Activated CD8-positive, alpha-beta T cell treated with anti-CD3 and anti-CD28 coated beads for 36 hours (primary cell): Measurements from ENCODE around the gene ASTN2. TPM values are rescaled to one million over a fixed set of nuclear protein-coding genes. Genes with fewer than 3 reads are reported as not detected.

Experiments used
- ATAC-seq: fragments of 200-7000 bp; cut with Tn5 transposase; one replicate; pipeline ENCODE4 v1.10.0; 2021; ENCODE audit warnings: mild to moderate bottlenecking, moderate library complexity
- CTCF ChIA-PET: fragments of 350-600 bp; sonication (Branson Sonifier 250); formaldehyde crosslinking; loops from one replicate; lab custom pipeline; 2021; ENCODE audit warnings: antibody characterized with exemption; lab: Charles Lee
- POLR2A ChIA-PET: fragments of 350-600 bp; sonication (Branson Sonifier 250); formaldehyde crosslinking; loops from one replicate; lab custom pipeline; 2021; ENCODE audit warnings: antibody characterized with exemption; lab: Charles Lee
- DNase-seq: peaks from one replicate; pipeline ENCODE4 v3.0.0-alpha.2; 2020
- H3K27ac Mint-ChIP-seq: one replicate; pipeline ENCODE4 v1.8.0; 2021; ENCODE audit warnings: mild to moderate bottlenecking, mixed read lengths
- H3K27me3 Mint-ChIP-seq: one replicate; pipeline ENCODE4 v1.8.0; 2021; ENCODE audit warnings: mixed read lengths
- H3K36me3 Mint-ChIP-seq: one replicate; pipeline ENCODE4 v1.8.0; 2021; ENCODE audit warnings: low read depth, mixed read lengths
- H3K4me1 Mint-ChIP-seq: one replicate; pipeline ENCODE4 v1.8.0; 2021; ENCODE audit warnings: low read depth, mixed read lengths
- H3K4me3 Mint-ChIP-seq: one replicate; pipeline ENCODE4 v1.8.0; 2021; ENCODE audit warnings: mild to moderate bottlenecking, moderate library complexity, mixed read lengths
- H3K9me3 Mint-ChIP-seq: one replicate; pipeline ENCODE4 v1.8.0; 2021; ENCODE audit warnings: mixed read lengths
- CTCF ChIP-seq: fragments of 200-600 bp; IDR thresholded peaks from one replicate; pipeline ENCODE4 v1.8.0; 2022; ENCODE audit warnings: antibody characterized with exemption, mild to moderate bottlenecking
- intact Hi-C: fragments of 100-400 bp; cut with micrococcal nuclease; formaldehyde crosslinking; loops from one replicate; pipeline ENCODE4 v1.10.0; 2022
- total RNA-seq, 2 experiments: library from RNA; stranded (reverse); gene quantifications; one replicate each; pipeline ENCODE4 v1.2.3, GENCODE V29; 2021

The ASTN2 gene
- total RNA-seq, 2 experiments from 2014 or later: 5.2 to 5.7 TPM

- Mint-ChIP-seq H3K27me3 (no peaks in the 10 kb centered on the region), H3K36me3 (peaks cover 8% of the 10 kb centered on the region), H3K4me3 (no peak overlapping the region), H3K27ac (no peak overlapping the region), H3K4me1 (no peaks in the 10 kb centered on the region), H3K9me3 (no peaks in the 10 kb centered on the region)
- POLR2A ChIA-PET: no interaction called here
- intact Hi-C loops: no loop called here
- CTCF ChIA-PET: no interaction called here
- TF ChIP-seq CTCF: no peak
- no peak for ATAC-seq
- DNase-seq: no peak
Observed at GRCh38 chr9:116422119-116422979, 992.5 kb downstream of the ASTN2 start.

DNA sequence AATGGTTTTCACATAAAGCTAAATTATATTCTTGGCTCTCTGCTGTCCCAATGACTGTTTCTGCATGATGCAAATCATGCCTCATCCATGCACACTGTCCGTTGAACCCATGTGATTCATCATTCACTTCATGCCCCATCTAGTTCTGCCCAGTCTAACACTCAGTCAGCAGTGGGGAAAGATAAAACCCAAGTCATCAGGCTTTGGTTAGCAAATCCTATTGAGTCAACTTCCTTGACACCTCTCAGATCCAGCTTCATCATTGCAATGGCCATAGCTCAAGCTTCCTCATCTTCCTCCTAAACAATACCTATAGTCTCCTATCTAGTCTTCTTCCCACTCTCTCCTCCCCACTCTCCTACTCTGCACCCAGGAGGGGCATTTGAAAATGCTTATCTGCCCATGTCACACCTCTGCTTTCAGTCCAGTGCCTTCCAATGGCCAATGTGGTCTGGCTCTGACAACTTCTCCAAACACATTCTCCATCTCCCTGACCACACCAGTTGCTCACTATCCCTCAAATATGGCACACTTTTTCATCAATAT lies 993.8 kb downstream of the ASTN2 start:
- Mint-ChIP-seq H3K4me1 (no peaks in the 10 kb centered on the region), H3K27me3 (no peaks in the 10 kb centered on the region), H3K36me3 (peaks cover 9% of the 10 kb centered on the region), H3K9me3 (no peaks in the 10 kb centered on the region), H3K27ac (no peak overlapping the region), H3K4me3 (no peak overlapping the region)
- intact Hi-C loops: no loop called here
- DNase-seq: no peak
- no peak for ATAC-seq
- POLR2A ChIA-PET: no interaction called here
- no peak for TF ChIP-seq CTCF
- CTCF ChIA-PET: no interaction called here

DNA sequence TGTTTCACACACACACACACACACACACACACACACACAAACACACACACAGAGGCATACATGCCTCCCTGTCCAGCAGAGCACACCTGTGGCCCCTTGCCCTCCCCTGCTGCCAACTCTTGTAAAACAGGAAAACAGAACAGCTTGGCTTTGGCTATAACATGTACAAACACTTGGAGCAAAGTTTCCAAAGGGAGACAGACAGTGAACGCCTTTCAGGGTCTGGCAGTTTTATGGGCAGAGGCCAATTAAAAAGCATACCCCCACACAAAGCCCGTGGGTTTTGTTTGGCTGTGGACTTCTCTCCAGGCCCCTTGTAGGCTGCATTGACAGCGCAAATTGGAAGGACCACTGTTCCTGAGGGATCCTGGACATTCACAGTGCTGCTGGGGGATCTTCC lies 995.7 kb downstream of the ASTN2 start:
- no peak overlapping the region for H3K27ac Mint-ChIP-seq
- POLR2A ChIA-PET: no interaction called here
- H3K4me3 Mint-ChIP-seq: no peak overlapping the region
- no peaks in the 10 kb centered on the region for H3K27me3 Mint-ChIP-seq
- H3K36me3 Mint-ChIP-seq: peaks cover 9% of the 10 kb centered on the region
- no peaks in the 10 kb centered on the region for H3K9me3 Mint-ChIP-seq
- ATAC-seq: no peak
- TF ChIP-seq CTCF: no peak
- DNase-seq: no peak
- H3K4me1 Mint-ChIP-seq: no peaks in the 10 kb centered on the region
- intact Hi-C loops: no loop called here
- CTCF ChIA-PET: no interaction called here

GRCh38 chr9:116417464-116417863 lies 997.4 kb downstream of the ASTN2 start:
- ChIA-PET POLR2A (no interaction called here), CTCF (no interaction called here)
- DNase-seq: no peak
- peaks cover 9% of the 10 kb centered on the region for H3K36me3 Mint-ChIP-seq
- no peaks in the 10 kb centered on the region for H3K9me3 Mint-ChIP-seq
- no peak for TF ChIP-seq CTCF
- no peak overlapping the region for H3K4me3 Mint-ChIP-seq
- no peak overlapping the region for H3K27ac Mint-ChIP-seq
- intact Hi-C loops: no loop called here
- no peaks in the 10 kb centered on the region for H3K27me3 Mint-ChIP-seq
- no peak for ATAC-seq
- no peaks in the 10 kb centered on the region for H3K4me1 Mint-ChIP-seq

GRCh38 chr9:116416421-116416820 lies 998.4 kb downstream of the ASTN2 start:
- H3K36me3 Mint-ChIP-seq: peaks cover 9% of the 10 kb centered on the region
- ATAC-seq: no peak
- no peaks in the 10 kb centered on the region for H3K4me1 Mint-ChIP-seq
- CTCF ChIA-PET: no interaction called here
- POLR2A ChIA-PET: no interaction called here
- H3K27ac Mint-ChIP-seq: no peak overlapping the region
- H3K9me3 Mint-ChIP-seq: no peaks in the 10 kb centered on the region
- H3K27me3 Mint-ChIP-seq: no peaks in the 10 kb centered on the region
- no peak overlapping the region for H3K4me3 Mint-ChIP-seq
- TF ChIP-seq CTCF: no peak
- no peak for DNase-seq
- intact Hi-C loops: no loop called here
